GM23248 (cell line): ENCODE data around the gene ANKDD1A. TPM values are rescaled to one million over a fixed set of nuclear protein-coding genes. Genes with fewer than 3 reads are reported as not detected.

Experiments
- DNase-seq: peaks from one replicate; pipeline ENCODE4 v3.0.0-alpha.2; 2015
- H2AFZ ChIP-seq: fragments of 200-600 bp; sonication (generic); 2 replicates; pipeline ENCODE4 v1.6.1; 2016; ENCODE audit warnings: antibody characterized with exemption
- H3F3A ChIP-seq: fragments of 200-600 bp; sonication (generic); 2 replicates; pipeline ENCODE4 v1.6.1; 2016; ENCODE audit warnings: mild to moderate bottlenecking, antibody characterized with exemption, mixed run types; ENCODE audit not compliant: insufficient read depth
- H3K27ac ChIP-seq: fragments of 200-600 bp; sonication (generic); 2 replicates; pipeline ENCODE4 v1.5.1; 2016; ENCODE audit warnings: mild to moderate bottlenecking
- H3K27me3 ChIP-seq: fragments of 200-600 bp; sonication (generic); replicated peaks from 2 replicates; pipeline ENCODE4 v1.6.1; 2016; ENCODE audit warnings: mild to moderate bottlenecking; ENCODE audit not compliant: insufficient read depth
- H3K36me3 ChIP-seq: fragments of 200-600 bp; sonication (generic); 2 replicates; pipeline ENCODE4 v1.6.1; 2016; ENCODE audit warnings: low read depth, mild to moderate bottlenecking
- H3K4me1 ChIP-seq: fragments of 200-600 bp; sonication (generic); 2 replicates; pipeline ENCODE4 v1.6.1; 2016; ENCODE audit warnings: mild to moderate bottlenecking; ENCODE audit not compliant: insufficient read depth
- H3K4me2 ChIP-seq: fragments of 200-600 bp; sonication (generic); one replicate; pipeline ENCODE4 v1.6.1; 2016; ENCODE audit warnings: mild to moderate bottlenecking; ENCODE audit not compliant: unreplicated experiment
- H3K4me3 ChIP-seq: fragments of 200-600 bp; sonication (generic); 2 replicates; pipeline ENCODE4 v1.5.1; 2016; ENCODE audit warnings: mild to moderate bottlenecking
- H3K79me2 ChIP-seq: fragments of 200-600 bp; sonication (generic); 2 replicates; pipeline ENCODE4 v1.6.1; 2016; ENCODE audit warnings: mild to moderate bottlenecking; ENCODE audit not compliant: insufficient read depth
- H3K9ac ChIP-seq: fragments of 200-600 bp; sonication (generic); 2 replicates; pipeline ENCODE4 v1.6.1; 2016; ENCODE audit warnings: mild to moderate bottlenecking
- H3K9me2 ChIP-seq: fragments of 200-600 bp; sonication (generic); 2 replicates; pipeline ENCODE4 v1.6.1; 2016; ENCODE audit warnings: mixed run types, mild to moderate bottlenecking, moderate library complexity; ENCODE audit not compliant: insufficient read depth
- H3K9me3 ChIP-seq: fragments of 200-600 bp; sonication (generic); one replicate; pipeline ENCODE4 v1.6.1; 2017; ENCODE audit warnings: low read depth
- H4K20me1 ChIP-seq: fragments of 200-600 bp; sonication (generic); 2 replicates; pipeline ENCODE4 v1.6.0; 2016; ENCODE audit not compliant: insufficient read depth
- EZH2 ChIP-seq: fragments of 200-600 bp; sonication (generic); IDR thresholded peaks from 2 replicates; pipeline ENCODE4 v1.6.1; 2018; ENCODE audit warnings: antibody characterized with exemption, mild to moderate bottlenecking; ENCODE audit not compliant: insufficient read depth, poor library complexity, severe bottlenecking
- EZH2phosphoT487 ChIP-seq: fragments of 200-600 bp; sonication (generic); IDR thresholded peaks from 2 replicates; pipeline ENCODE4 v1.6.1; 2018; ENCODE audit warnings: antibody characterized with exemption, moderate library complexity, mild to moderate bottlenecking, low read depth; ENCODE audit not compliant: insufficient read depth
- WGBS, 2 experiments: methylation state at CpG; one replicate each; pipeline ENCODE4 v1.1.6; 2015 to 2017; ENCODE audit warnings: low lambda C conversion rate in 2 of 2, low coverage in 1 of 2; ENCODE audit errors: missing lambda C conversion rate in 2 of 2; 5-methylcytosine and 5-hydroxymethylcytosine counted together
- in situ Hi-C: fragments of 300-500 bp; cut with MboI; formaldehyde crosslinking; loops from 2 replicates; pipeline ENCODE4 v1.15.0; 2020
- polyA plus RNA-seq: library from polyadenylated mRNA; unstranded; fragments of >200 nt; fragmentation: Nextera tagmentation; extraction: Ambion mirVana; gene quantifications from 2 replicates; pipeline ENCODE4 v1.2.1, GENCODE V29; 2016
- total RNA-seq: library from RNA; depleted of rRNA; stranded (reverse); fragments of >200 nt; shearing (Covaris generic); gene quantifications from 2 replicates; pipeline ENCODE4 v1.2.3, GENCODE V29; 2014

Gene ANKDD1A
- total and polyA plus RNA-seq, 2 experiments from 2014 or later: 2.7 to 3.1 TPM

- Histone ChIP-seq H4K20me1 (no peaks in the 10 kb centered on the region), H2AFZ (no peak overlapping the region), H3F3A (no peaks in the 10 kb centered on the region; the same call in 1 of the 2 replicates), H3K9ac (no peak overlapping the region), H3K4me3 (no peak overlapping the region), H3K4me2 (no peak overlapping the region), H3K9me2 (no peaks in the 10 kb centered on the region), H3K27ac (no peak overlapping the region), H3K27me3 (no peaks in the 10 kb centered on the region), H3K4me1 (no peaks in the 10 kb centered on the region), H3K36me3 (peaks cover 50% of the 10 kb centered on the region), H3K9me3 (no peaks in the 10 kb centered on the region), H3K79me2 (no peaks in the 10 kb centered on the region)
- DNase-seq: peak; percentile 50
- 87 to 88% methylated on average over 5 of the region's 5 CpGs for WGBS, 2 experiments
- no peak for TF ChIP-seq EZH2phosphoT487
- no peak for TF ChIP-seq EZH2
- in situ Hi-C loops: no loop called here
These were observed 63.7 kb downstream of the ANKDD1A start for GRCh38 chr15:64975390-64975789.

- no peak overlapping the region for H3K4me2 ChIP-seq
- no peak overlapping the region for H3K4me3 ChIP-seq
- in situ Hi-C loops: no loop called here
- no peaks in the 10 kb centered on the region for H3K9me2 ChIP-seq
- peaks cover 34% of the 10 kb centered on the region for H3K79me2 ChIP-seq
- WGBS, 2 experiments: 94 to 95% methylated on average over 7 of the region's 7 CpGs
- H3K9ac ChIP-seq: no peak overlapping the region
- H4K20me1 ChIP-seq: 0 out of 2 replicates have a peak, but pooled peaks cover 3% of the 10 kb centered on the region
- TF ChIP-seq EZH2 (no peak), EZH2phosphoT487 (no peak)
- peaks cover 16% of the 10 kb centered on the region for H3F3A ChIP-seq
- no peak overlapping the region for H2AFZ ChIP-seq
- DNase-seq: no peak
- H3K9me3 ChIP-seq: no peaks in the 10 kb centered on the region
- H3K4me1 ChIP-seq: peaks cover 11% of the 10 kb centered on the region
- no peaks in the 10 kb centered on the region for H3K27me3 ChIP-seq
- peaks cover 32% of the 10 kb centered on the region for H3K36me3 ChIP-seq
- no peak overlapping the region for H3K27ac ChIP-seq
These were observed 67.6 kb downstream of the ANKDD1A start for GRCh38 chr15:64979252-64979710.

- WGBS, 2 experiments: 68 to 71% methylated on average over 6 of the region's 6 CpGs
These were observed 70.2 kb downstream of the ANKDD1A start for GRCh38 chr15:64981812-64982431.

GRCh38 chr15:64982472-64982871, 70.8 kb downstream of the ANKDD1A start:
- WGBS, 2 experiments: 95 to 100% methylated on average over 1 of the region's 1 CpG
- H3F3A ChIP-seq: peaks cover 43% of the 10 kb centered on the region
- H2AFZ ChIP-seq: no peak overlapping the region
- 0 out of 2 replicates have a peak, but pooled peaks cover 3% of the 10 kb centered on the region for H4K20me1 ChIP-seq
- H3K27me3 ChIP-seq: no peaks in the 10 kb centered on the region
- no peak overlapping the region for H3K27ac ChIP-seq
- no peaks in the 10 kb centered on the region for H3K9me3 ChIP-seq
- in situ Hi-C loops: no loop called here
- DNase-seq: peak; percentile 48
- peaks cover 38% of the 10 kb centered on the region for H3K4me1 ChIP-seq
- no peak overlapping the region for H3K9ac ChIP-seq
- H3K4me2 ChIP-seq: no peak overlapping the region
- peaks cover 14% of the 10 kb centered on the region; the same call in 1 of the 2 replicates for H3K36me3 ChIP-seq
- H3K79me2 ChIP-seq: peaks cover 51% of the 10 kb centered on the region
- H3K9me2 ChIP-seq: no peaks in the 10 kb centered on the region
- TF ChIP-seq EZH2 (no peak), EZH2phosphoT487 (no peak)
- no peak overlapping the region for H3K4me3 ChIP-seq

More at GRCh38 chr15:64981812-64982431, 70.2 kb downstream of the ANKDD1A start:
- TF ChIP-seq EZH2: no peak
- TF ChIP-seq EZH2phosphoT487: no peak
- Histone ChIP-seq H2AFZ (no peak overlapping the region), H3K9ac (no peak overlapping the region), H3K4me2 (no peak overlapping the region), H3K36me3 (peaks cover 14% of the 10 kb centered on the region; the same call in 1 of the 2 replicates), H3K4me1 (peaks cover 33% of the 10 kb centered on the region), H3F3A (peaks cover 37% of the 10 kb centered on the region), H3K27ac (no peak overlapping the region), H3K9me2 (no peaks in the 10 kb centered on the region), H3K4me3 (no peak overlapping the region), H3K9me3 (no peaks in the 10 kb centered on the region), H3K79me2 (peaks cover 45% of the 10 kb centered on the region), H3K27me3 (no peaks in the 10 kb centered on the region), H4K20me1 (0 out of 2 replicates have a peak, but pooled peaks cover 3% of the 10 kb centered on the region)
- no peak for DNase-seq
- in situ Hi-C loops: no loop called here
